PFSK-1 (cell line): Measurements from ENCODE around the gene SON.

Experiments
- FOXP2 ChIP-seq: optimal IDR thresholded peaks from 2 replicates; pipeline ENCODE3; 2011; ENCODE audit warnings: borderline replicate concordance, control low read depth, inconsistent platforms; ENCODE audit not compliant: insufficient read depth; ENCODE audit errors: extremely low read length, extremely low read depth
- POLR2AphosphoS5 ChIP-seq: IDR thresholded peaks from 2 replicates; pipeline ENCODE4 v1.6.1; 2012; ENCODE audit warnings: low read depth, mild to moderate bottlenecking, control low read depth, low read length, moderate library complexity
- REST ChIP-seq, 2 experiments: IDR thresholded peaks; 2 replicates each; pipeline versions ENCODE4 v1.6.1 to v1.8.0; 2011 to 2012; ENCODE audit warnings: low read depth in 2 of 2, low read length in 2 of 2, control low read depth in 1 of 2, inconsistent platforms in 1 of 2, mild to moderate bottlenecking in 1 of 2, moderate library complexity in 1 of 2; ENCODE audit not compliant: insufficient read depth in 1 of 2
- SIN3A ChIP-seq: IDR thresholded peaks from 2 replicates; pipeline ENCODE4 v1.6.1; 2012; ENCODE audit warnings: mild to moderate bottlenecking, low read length, moderate library complexity, borderline replicate concordance; ENCODE audit not compliant: insufficient read depth
- TAF1 ChIP-seq: IDR thresholded peaks from 2 replicates; pipeline ENCODE4 v1.6.1; 2012; ENCODE audit warnings: low read length, control low read depth, borderline replicate concordance; ENCODE audit not compliant: insufficient read depth

Gene SON

GRCh38 chr21:33618407-33618806 lies 75.6 kb downstream of the SON start:
- no peak for TF ChIP-seq POLR2AphosphoS5
- TF ChIP-seq REST (IDR thresholded peaks at IDR 0.05; ENCODE audit: insufficient read depth in 1 of 2, low read depth in 2 of 2, low read length in 2 of 2), result no peak
- TF ChIP-seq TAF1, result no peak
- no peak for TF ChIP-seq FOXP2
- TF ChIP-seq SIN3A, result no peak

GRCh38 chr21:33619726-33620125 lies 76.9 kb downstream of the SON start:
- TF ChIP-seq SIN3A, result no peak
- TF ChIP-seq FOXP2, result no peak
- no peak for TF ChIP-seq POLR2AphosphoS5
- TF ChIP-seq REST (IDR thresholded peaks at IDR 0.05; ENCODE audit: insufficient read depth in 1 of 2, low read depth in 2 of 2, low read length in 2 of 2), result no peak
- TF ChIP-seq TAF1, result no peak

- TF ChIP-seq POLR2AphosphoS5 (no peak), FOXP2 (no peak), TAF1 (no peak), REST (IDR thresholded peaks at IDR 0.05; ENCODE audit: insufficient read depth in 1 of 2, low read depth in 2 of 2, low read length in 2 of 2) (no peak), SIN3A (no peak)
Observed at GRCh38 chr21:33622253-33622652, 79.4 kb downstream of the SON start.
